Fibroblast of lung (primary cell): ENCODE results near the gene PIK3C3.
"Not testable (repeated sequence)": the region's sequence is repeated elsewhere in the genome, so short reads cannot be mapped to it uniquely, and the experiment has no call there.

Experiments used
- EZH2 ChIP-seq: IDR thresholded peaks from 2 replicates; pipeline ENCODE4 v1.5.1; 2012; ENCODE audit warnings: low read length, control low read depth, mild to moderate bottlenecking; ENCODE audit errors: missing control alignments
- TF ChIP-seq, protein P1 (sequence below), 2 donors: IDR thresholded peaks in 1 of 2; conservative IDR thresholded peaks in 1 of 2; 1 replicate in 1 of 2; 2 replicates in 1 of 2; pipeline ENCODE4 v1.5.1; 2011 to 2012; ENCODE audit warnings: low read length in 2 of 2, control low read depth in 1 of 2, inconsistent platforms in 1 of 2, low read depth in 1 of 2, mild to moderate bottlenecking in 1 of 2

DNA sequence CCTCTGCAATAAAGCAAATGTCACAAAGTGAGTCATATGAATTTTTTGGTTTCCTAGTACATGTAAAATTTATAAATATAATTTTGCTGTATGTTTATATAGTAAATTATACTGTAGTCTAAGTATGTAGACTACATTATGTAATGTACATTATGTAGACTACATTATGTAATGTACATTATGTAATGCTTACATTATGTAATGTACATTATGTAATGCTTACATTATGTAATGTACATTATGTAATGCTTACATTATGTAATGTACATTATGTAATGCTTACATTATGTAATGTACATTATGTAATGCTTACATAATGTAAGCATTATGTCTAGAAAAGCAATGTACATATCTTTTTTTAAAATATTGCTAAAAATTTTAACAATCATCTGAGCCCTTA lies 54.4 kb downstream of the PIK3C3 start:
- TF ChIP-seq, protein P1, sequence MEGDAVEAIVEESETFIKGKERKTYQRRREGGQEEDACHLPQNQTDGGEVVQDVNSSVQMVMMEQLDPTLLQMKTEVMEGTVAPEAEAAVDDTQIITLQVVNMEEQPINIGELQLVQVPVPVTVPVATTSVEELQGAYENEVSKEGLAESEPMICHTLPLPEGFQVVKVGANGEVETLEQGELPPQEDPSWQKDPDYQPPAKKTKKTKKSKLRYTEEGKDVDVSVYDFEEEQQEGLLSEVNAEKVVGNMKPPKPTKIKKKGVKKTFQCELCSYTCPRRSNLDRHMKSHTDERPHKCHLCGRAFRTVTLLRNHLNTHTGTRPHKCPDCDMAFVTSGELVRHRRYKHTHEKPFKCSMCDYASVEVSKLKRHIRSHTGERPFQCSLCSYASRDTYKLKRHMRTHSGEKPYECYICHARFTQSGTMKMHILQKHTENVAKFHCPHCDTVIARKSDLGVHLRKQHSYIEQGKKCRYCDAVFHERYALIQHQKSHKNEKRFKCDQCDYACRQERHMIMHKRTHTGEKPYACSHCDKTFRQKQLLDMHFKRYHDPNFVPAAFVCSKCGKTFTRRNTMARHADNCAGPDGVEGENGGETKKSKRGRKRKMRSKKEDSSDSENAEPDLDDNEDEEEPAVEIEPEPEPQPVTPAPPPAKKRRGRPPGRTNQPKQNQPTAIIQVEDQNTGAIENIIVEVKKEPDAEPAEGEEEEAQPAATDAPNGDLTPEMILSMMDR (conservative IDR thresholded peaks at IDR 0.05 in 1 of 2, IDR thresholded peaks at IDR 0.05 in 1 of 2; ENCODE audit: low read depth in 1 of 2, low read length in 2 of 2) = not testable (repeated sequence)
- TF ChIP-seq EZH2 = not testable (repeated sequence)
